HEK293 (cell line): ENCODE measurements around the gene PPP1R12C.
A peak's percentile ranks its signal among the peaks of the same experiment; 100 is the strongest.
"Not testable (repeated sequence)": the region's sequence is repeated elsewhere in the genome, so short reads cannot be mapped to it uniquely, and the experiment has no call there.

ENCODE experiments used
- CTCF ChIA-PET: fragments of 350-600 bp; formaldehyde crosslinking; extraction: SDS; loops from one replicate; lab custom pipeline; 2021; ENCODE audit warnings: antibody characterized with exemption; lab: Yijun Ruan, JAX
- POLR2A ChIA-PET: fragments of 300-600 bp; formaldehyde crosslinking; extraction: SDS; loops from one replicate; lab custom pipeline; 2020; ENCODE audit warnings: antibody characterized with exemption, inconsistent platforms; lab: Yijun Ruan, JAX
- H3K27ac ChIP-seq: fragments of 200-500 bp; sonication (Bioruptor generic); 2 replicates; pipeline ENCODE4 v1.5.1; 2014; ENCODE audit warnings: low read depth, low read length, control low read depth, inconsistent platforms; ENCODE audit errors: extremely low read depth
- H3K36me3 ChIP-seq, 2 experiments: fragments of 200-500 bp in 1 of 2; sonication (Bioruptor generic) in 1 of 2; 1 replicate in 1 of 2; 2 replicates in 1 of 2; pipeline ENCODE4 v1.5.1; 2014 to 2017; ENCODE audit warnings: inconsistent platforms in 2 of 2, low read length in 2 of 2; ENCODE audit not compliant: control insufficient read depth in 2 of 2, insufficient read depth in 1 of 2
- H3K4me1 ChIP-seq: fragments of 200-500 bp; sonication (Bioruptor generic); 2 replicates; pipeline ENCODE4 v1.5.1; 2014; ENCODE audit warnings: mild to moderate bottlenecking, low read length, inconsistent platforms; ENCODE audit not compliant: control insufficient read depth, insufficient read depth
- H3K4me3 ChIP-seq: 2 replicates; pipeline ENCODE4 v1.5.1; 2011; ENCODE audit warnings: low read depth, mild to moderate bottlenecking, control low read depth, low read length, moderate library complexity
- H3K9me3 ChIP-seq: fragments of 200-500 bp; sonication (Bioruptor generic); 2 replicates; pipeline ENCODE4 v1.5.1; 2014; ENCODE audit warnings: low read depth, low read length, inconsistent platforms; ENCODE audit not compliant: control insufficient read depth, insufficient read depth
- GLIS1 ChIP-seq: fragments of 450-650 bp; formaldehyde crosslinking; IDR thresholded peaks from 2 replicates; pipeline ENCODE4 v1.5.1; 2016; ENCODE audit warnings: missing biosample characterization, missing genetic modification characterization
- GLIS2 ChIP-seq: fragments of 450-650 bp; formaldehyde crosslinking; IDR thresholded peaks from 2 replicates; pipeline ENCODE4 v1.5.1; 2016; ENCODE audit warnings: missing biosample characterization, missing genetic modification characterization
- MZF1 ChIP-seq: fragments of 450-650 bp; formaldehyde crosslinking; IDR thresholded peaks from 2 replicates; pipeline ENCODE4 v1.5.1; 2017; ENCODE audit warnings: missing biosample characterization, missing genetic modification characterization, borderline replicate concordance
- PRDM1 ChIP-seq: fragments of 450-650 bp; formaldehyde crosslinking; IDR thresholded peaks from 2 replicates; pipeline ENCODE4; 2016; ENCODE audit warnings: missing biosample characterization, missing genetic modification characterization
- TCF7L2 ChIP-seq: IDR thresholded peaks from 2 replicates; pipeline ENCODE4 v1.6.1; 2011; ENCODE audit warnings: low read depth, mild to moderate bottlenecking, inconsistent platforms, low read length, moderate library complexity, borderline replicate concordance
- ZIC2 ChIP-seq: fragments of 450-650 bp; formaldehyde crosslinking; IDR thresholded peaks from 2 replicates; pipeline ENCODE4 v1.5.1; 2016; ENCODE audit warnings: missing biosample characterization, missing genetic modification characterization
- ZNF121 ChIP-seq: fragments of 450-650 bp; formaldehyde crosslinking; IDR thresholded peaks from 2 replicates; pipeline ENCODE4 v1.5.1; 2016; ENCODE audit warnings: missing biosample characterization, missing genetic modification characterization
- ZNF133 ChIP-seq: fragments of 450-650 bp; formaldehyde crosslinking; IDR thresholded peaks from 2 replicates; pipeline ENCODE4 v1.5.1; 2016; ENCODE audit warnings: missing biosample characterization, missing genetic modification characterization
- ZNF146 ChIP-seq: fragments of 450-650 bp; formaldehyde crosslinking; IDR thresholded peaks from 2 replicates; pipeline ENCODE4 v1.5.1; 2016; ENCODE audit warnings: missing biosample characterization, missing genetic modification characterization
- ZNF311 ChIP-seq: fragments of 450-650 bp; formaldehyde crosslinking; IDR thresholded peaks from 2 replicates; pipeline ENCODE4 v1.5.1; 2017; ENCODE audit warnings: missing biosample characterization, missing genetic modification characterization, borderline replicate concordance
- ZNF549 ChIP-seq: fragments of 450-650 bp; IDR thresholded peaks from 2 replicates; pipeline ENCODE4 v1.5.1; 2018; ENCODE audit warnings: missing biosample characterization, missing genetic modification characterization, mild to moderate bottlenecking, inconsistent platforms, moderate library complexity
- ZNF580 ChIP-seq: fragments of 450-650 bp; formaldehyde crosslinking; IDR thresholded peaks from 2 replicates; pipeline ENCODE4 v1.5.1; 2016; ENCODE audit warnings: missing biosample characterization, missing genetic modification characterization
- ZNF660 ChIP-seq: fragments of 450-650 bp; IDR thresholded peaks from 2 replicates; pipeline ENCODE4 v1.5.1; 2018; ENCODE audit warnings: missing biosample characterization, mild to moderate bottlenecking, missing genetic modification characterization
- ZNF785 ChIP-seq: fragments of 450-650 bp; formaldehyde crosslinking; IDR thresholded peaks from 2 replicates; pipeline ENCODE4 v1.5.1; 2016; ENCODE audit warnings: missing biosample characterization, missing genetic modification characterization
- TF ChIP-seq, protein P1 (sequence below): fragments of 450-650 bp; formaldehyde crosslinking; IDR thresholded peaks from 2 replicates; pipeline ENCODE4 v1.5.1; 2016; ENCODE audit warnings: missing biosample characterization, missing genetic modification characterization

The PPP1R12C gene

GRCh38 chr19:55112246-55112776 is 5.1 kb downstream of the PPP1R12C start (continued):
- TF ChIP-seq, protein P1, sequence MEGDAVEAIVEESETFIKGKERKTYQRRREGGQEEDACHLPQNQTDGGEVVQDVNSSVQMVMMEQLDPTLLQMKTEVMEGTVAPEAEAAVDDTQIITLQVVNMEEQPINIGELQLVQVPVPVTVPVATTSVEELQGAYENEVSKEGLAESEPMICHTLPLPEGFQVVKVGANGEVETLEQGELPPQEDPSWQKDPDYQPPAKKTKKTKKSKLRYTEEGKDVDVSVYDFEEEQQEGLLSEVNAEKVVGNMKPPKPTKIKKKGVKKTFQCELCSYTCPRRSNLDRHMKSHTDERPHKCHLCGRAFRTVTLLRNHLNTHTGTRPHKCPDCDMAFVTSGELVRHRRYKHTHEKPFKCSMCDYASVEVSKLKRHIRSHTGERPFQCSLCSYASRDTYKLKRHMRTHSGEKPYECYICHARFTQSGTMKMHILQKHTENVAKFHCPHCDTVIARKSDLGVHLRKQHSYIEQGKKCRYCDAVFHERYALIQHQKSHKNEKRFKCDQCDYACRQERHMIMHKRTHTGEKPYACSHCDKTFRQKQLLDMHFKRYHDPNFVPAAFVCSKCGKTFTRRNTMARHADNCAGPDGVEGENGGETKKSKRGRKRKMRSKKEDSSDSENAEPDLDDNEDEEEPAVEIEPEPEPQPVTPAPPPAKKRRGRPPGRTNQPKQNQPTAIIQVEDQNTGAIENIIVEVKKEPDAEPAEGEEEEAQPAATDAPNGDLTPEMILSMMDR, result no peak
- TF ChIP-seq ZNF549 (tag by site-specific recombination), result no peak
- TF ChIP-seq ZNF133 (tag by site-specific recombination), result no peak
- no peak for TF ChIP-seq ZNF660 (tag by site-specific recombination)
- TF ChIP-seq TCF7L2, result no peak
- no peak for TF ChIP-seq ZNF785 (tag by site-specific recombination)

GRCh38 chr19:55111238-55111831 is 6.1 kb downstream of the PPP1R12C start:
- H3K4me3 ChIP-seq, result no peak overlapping the region
- TF ChIP-seq ZNF311 (tag by site-specific recombination), result no peak
- peak; percentile 67 for TF ChIP-seq PRDM1 (tag by site-specific recombination)
- no peaks in the 10 kb centered on the region for H3K9me3 ChIP-seq
- H3K4me1 ChIP-seq, result peaks cover 18% of the 10 kb centered on the region
- H3K27ac ChIP-seq, result no peak overlapping the region
- ChIA-PET POLR2A (no interaction called here), CTCF (interaction anchor here (0.6 to 1.1 kb wide), 4 partner anchors 23 to 637 kb away, joined by 3 to 4 read pairs (median 3); no protein-coding TSS in a partner anchor)
- H3K36me3 ChIP-seq, result peaks cover 0 to 39% of the 10 kb centered on the region in 2 experiments; a peak in 2 of 3 replicates

DNA sequence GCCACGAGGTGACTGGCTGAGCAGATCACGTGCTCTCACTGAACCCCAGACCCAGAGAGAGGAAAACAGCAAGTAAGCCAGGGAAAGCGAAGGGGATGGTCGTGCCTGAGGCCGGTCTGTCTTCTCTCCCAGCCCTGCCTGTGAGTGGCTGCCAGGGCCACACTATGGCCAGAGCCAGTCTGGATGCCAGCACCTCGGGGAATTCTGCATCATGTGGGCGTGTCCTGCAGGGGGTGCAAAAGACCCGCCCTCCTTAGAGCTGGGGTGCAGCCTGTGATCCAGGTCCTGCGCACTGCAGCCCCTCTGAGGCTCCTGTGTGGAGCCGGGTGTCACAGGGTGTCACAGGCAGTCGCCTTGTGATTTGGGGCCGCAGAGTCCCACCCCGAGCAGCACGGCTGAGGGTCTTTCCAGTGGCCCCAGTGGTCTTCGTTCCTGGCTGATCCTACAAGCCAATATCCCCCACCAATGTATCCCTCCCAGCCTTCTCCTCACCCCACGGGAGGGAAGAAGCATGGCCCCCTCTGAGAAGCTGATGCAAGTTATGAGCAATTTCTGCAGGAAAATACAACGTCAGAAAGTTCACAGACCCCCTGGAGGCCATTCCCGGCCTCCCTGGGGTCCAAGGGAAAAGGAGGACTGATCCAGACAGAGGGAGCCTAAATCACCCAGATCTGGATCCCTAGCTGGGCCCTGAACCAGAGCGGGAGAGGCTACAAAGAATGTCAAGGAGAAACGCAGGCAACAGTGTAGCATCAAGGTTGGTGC is 7.7 kb downstream of the PPP1R12C start:
- CTCF ChIA-PET, result no interaction called here

DNA sequence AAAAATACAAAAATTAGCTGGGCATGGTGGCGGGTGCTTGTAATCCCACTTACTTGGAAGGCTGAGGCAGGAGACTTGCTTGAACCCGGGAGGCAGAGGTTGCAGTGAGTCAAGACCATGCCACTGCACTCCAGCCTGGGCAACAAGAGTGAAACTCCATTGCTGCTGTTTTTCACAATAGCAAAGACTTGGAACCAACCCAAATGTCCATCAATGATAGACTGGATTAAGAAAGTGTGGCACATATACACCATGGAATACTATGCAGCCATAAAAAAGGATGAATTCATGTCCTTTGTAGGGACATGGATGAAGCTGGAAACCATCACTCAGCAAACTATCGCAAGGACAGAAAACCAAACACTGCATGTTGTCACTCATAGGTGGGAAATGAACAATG is 10.2 kb downstream of the PPP1R12C start:
- CTCF ChIA-PET, result interaction anchor here (0.9 kb wide), 1 partner anchor 53 kb away, joined by 6 read pairs; no protein-coding TSS in a partner anchor
- H3K27ac ChIP-seq, POLR2A ChIA-PET: not testable (repeated sequence)
- peaks cover 12 to 48% of the 10 kb centered on the region in 2 experiments; a peak in 2 of 3 replicates for H3K36me3 ChIP-seq
- TF ChIP-seq ZNF146 (tag by site-specific recombination), result peak; percentile 96
- peak; percentile 51; the same call in 1 of the 2 replicates for TF ChIP-seq ZNF580 (tag by site-specific recombination)
- TF ChIP-seq, all 188 proteins: peak for 2; not testable (repeated sequence) for 186
- H3K4me3 ChIP-seq, H3K4me1 ChIP-seq, H3K9me3 ChIP-seq: not testable (repeated sequence)

More for the DNA sequence above, 7.7 kb downstream of the PPP1R12C start:
- H3K9me3 ChIP-seq, result no peaks in the 10 kb centered on the region
- H3K36me3 ChIP-seq, result peaks cover 0 to 42% of the 10 kb centered on the region in 2 experiments; a peak in 2 of 3 replicates
- peak; percentile 95 for TF ChIP-seq GLIS1 (tag by site-specific recombination)
- TF ChIP-seq ZNF121, result no peak
- peak; percentile 55 for TF ChIP-seq ZIC2
- TF ChIP-seq MZF1, result no peak
- TF ChIP-seq GLIS2, result 0 out of 2 replicates have a peak, but pooled peaks have one; percentile 18
- peaks cover 9% of the 10 kb centered on the region for H3K4me1 ChIP-seq
- H3K4me3 ChIP-seq, result no peak overlapping the region
- POLR2A ChIA-PET, result no interaction called here
- no peak overlapping the region for H3K27ac ChIP-seq
